H9 (cell line): ENCODE data around the gene TADA3. TPM values are rescaled to one million over a fixed set of nuclear protein-coding genes. Genes with fewer than 3 reads are reported as not detected.

Source experiments
- DNase-seq: peaks from one replicate; pipeline ENCODE4 v3.0.0-alpha.2; 2017
- H2AFZ ChIP-seq: one replicate; pipeline ENCODE4 v1.6.1; 2013; ENCODE audit warnings: mild to moderate bottlenecking, low read length, control low read depth, moderate library complexity
- H2AK5ac ChIP-seq: 2 replicates; pipeline ENCODE4 v1.6.1; 2013; ENCODE audit warnings: low read length, control low read depth, mixed read lengths; ENCODE audit not compliant: insufficient read length
- H2BK120ac ChIP-seq: one replicate; pipeline ENCODE4 v1.6.1; 2013; ENCODE audit warnings: low read depth, mild to moderate bottlenecking, low read length, control low read depth, inconsistent platforms; ENCODE audit not compliant: poor library complexity, severe bottlenecking
- H2BK12ac ChIP-seq: 2 replicates; pipeline ENCODE4 v1.6.1; 2013; ENCODE audit warnings: low read length, control low read depth, mixed read lengths, low read depth; ENCODE audit not compliant: insufficient read length
- H2BK15ac ChIP-seq: 2 replicates; pipeline ENCODE4 v1.6.1; 2013; ENCODE audit warnings: low read depth, low read length, control low read depth
- H2BK20ac ChIP-seq: one replicate; pipeline ENCODE4 v1.6.1; 2013; ENCODE audit warnings: low read depth, mild to moderate bottlenecking, low read length, control low read depth, inconsistent platforms; ENCODE audit not compliant: poor library complexity, severe bottlenecking
- H2BK5ac ChIP-seq: 2 replicates; pipeline ENCODE4 v1.6.1; 2013; ENCODE audit warnings: low read length, control low read depth, mixed read lengths; ENCODE audit not compliant: insufficient read length
- H3K14ac ChIP-seq: 2 replicates; pipeline ENCODE4 v1.6.1; 2013; ENCODE audit warnings: low read length, control low read depth; ENCODE audit not compliant: insufficient read depth
- H3K18ac ChIP-seq: 2 replicates; pipeline ENCODE4 v1.6.1; 2013; ENCODE audit warnings: low read depth, mild to moderate bottlenecking, mixed read lengths, low read length, control low read depth; ENCODE audit not compliant: insufficient read length
- H3K23ac ChIP-seq: 2 replicates; pipeline ENCODE4 v1.6.1; 2013; ENCODE audit warnings: low read length, control low read depth, mixed read lengths, low read depth; ENCODE audit not compliant: insufficient read length
- H3K23me2 ChIP-seq: 2 replicates; pipeline ENCODE4 v1.6.1; 2013; ENCODE audit warnings: low read depth, mild to moderate bottlenecking, mixed read lengths, low read length, control low read depth; ENCODE audit not compliant: insufficient read length, poor library complexity, severe bottlenecking
- H3K27ac ChIP-seq: 2 replicates; pipeline ENCODE4 v1.5.1; 2013; ENCODE audit warnings: low read length, control low read depth, mixed read lengths, low read depth; ENCODE audit not compliant: insufficient read length
- H3K27me3 ChIP-seq: 2 replicates; pipeline ENCODE4 v1.6.1; 2013; ENCODE audit warnings: low read length, control low read depth, inconsistent platforms; ENCODE audit not compliant: insufficient read depth
- H3K4ac ChIP-seq: 2 replicates; pipeline ENCODE4 v1.6.1; 2013; ENCODE audit warnings: low read depth, mild to moderate bottlenecking, control low read depth, inconsistent platforms, low read length, moderate library complexity
- H3K4me1 ChIP-seq: 2 replicates; pipeline ENCODE4 v1.6.1; 2013; ENCODE audit warnings: low read length, control low read depth, inconsistent platforms; ENCODE audit not compliant: insufficient read depth
- H3K4me2 ChIP-seq: 2 replicates; pipeline ENCODE4 v1.6.1; 2013; ENCODE audit warnings: low read length, control low read depth, mixed read lengths; ENCODE audit not compliant: insufficient read length, insufficient read depth
- H3K56ac ChIP-seq: 2 replicates; pipeline ENCODE4 v1.6.1; 2013; ENCODE audit warnings: low read depth, mild to moderate bottlenecking, mixed read lengths, low read length, control low read depth; ENCODE audit not compliant: insufficient read length
- H3K79me1 ChIP-seq: 2 replicates; pipeline ENCODE4 v1.6.1; 2013; ENCODE audit warnings: low read depth, mild to moderate bottlenecking, moderate library complexity, low read length, control low read depth, inconsistent platforms; ENCODE audit not compliant: insufficient read depth, poor library complexity, severe bottlenecking
- H3K79me2 ChIP-seq: 2 replicates; pipeline ENCODE4 v1.6.1; 2013; ENCODE audit warnings: low read length, control low read depth, inconsistent platforms; ENCODE audit not compliant: insufficient read depth
- H3K9ac ChIP-seq: 2 replicates; pipeline ENCODE4 v1.6.1; 2013; ENCODE audit warnings: low read length, control low read depth, mixed read lengths; ENCODE audit not compliant: insufficient read length; ENCODE audit errors: extremely low read depth
- H3K9me3 ChIP-seq: one replicate; pipeline ENCODE4 v1.6.1; 2013; ENCODE audit warnings: low read depth, low read length, inconsistent platforms; ENCODE audit not compliant: control insufficient read depth
- H3T11ph ChIP-seq: one replicate; pipeline ENCODE4 v1.6.1; 2013; ENCODE audit warnings: mild to moderate bottlenecking, low read length, control low read depth, inconsistent platforms
- H4K20me1 ChIP-seq: one replicate; pipeline ENCODE4 v1.6.1; 2013; ENCODE audit not compliant: control insufficient read depth, insufficient read length, insufficient read depth
- H4K5ac ChIP-seq: 2 replicates; pipeline ENCODE4 v1.6.1; 2013; ENCODE audit warnings: low read depth, mild to moderate bottlenecking, mixed read lengths, low read length, control low read depth; ENCODE audit not compliant: insufficient read length
- H4K8ac ChIP-seq: replicated peaks from 2 replicates; pipeline ENCODE4 v1.6.1; 2013; ENCODE audit warnings: low read length, control low read depth, mixed read lengths, low read depth; ENCODE audit not compliant: insufficient read length
- H4K91ac ChIP-seq: 2 replicates; pipeline ENCODE4 v1.6.1; 2013; ENCODE audit warnings: low read depth, mild to moderate bottlenecking, moderate library complexity, mixed read lengths, low read length, control low read depth; ENCODE audit not compliant: insufficient read length
- H3K27ac Mint-ChIP-seq, 3 experiments: 2 replicates in 2 of 3; 3 replicates in 1 of 3; pipeline ENCODE4 v1.8.0; 2020 to 2021; ENCODE audit warnings: mixed read lengths in 3 of 3, mild to moderate bottlenecking in 1 of 3, moderate library complexity in 1 of 3
- H3K27me3 Mint-ChIP-seq: 2 replicates; pipeline ENCODE4 v1.8.0; 2021; ENCODE audit warnings: low read depth, mild to moderate bottlenecking, moderate library complexity, mixed read lengths
- H3K36me3 Mint-ChIP-seq, 3 experiments: 2 replicates in 2 of 3; 3 replicates in 1 of 3; pipeline ENCODE4 v1.8.0; 2020 to 2021; ENCODE audit warnings: low read depth in 3 of 3, mixed read lengths in 3 of 3; ENCODE audit not compliant: insufficient read depth in 1 of 3
- H3K4me1 Mint-ChIP-seq, 2 experiments: 2 replicates each; pipeline ENCODE4 v1.8.0; 2020; ENCODE audit warnings: mixed read lengths in 2 of 2
- H3K4me3 Mint-ChIP-seq, 2 experiments: 2 replicates in 1 of 2; 3 replicates in 1 of 2; pipeline ENCODE4 v1.8.0; 2020 to 2021; ENCODE audit warnings: mild to moderate bottlenecking in 2 of 2, mixed read lengths in 2 of 2, moderate library complexity in 1 of 2
- H3K9me3 Mint-ChIP-seq, 2 experiments: 2 replicates in 1 of 2; 3 replicates in 1 of 2; pipeline ENCODE4 v1.8.0; 2020; ENCODE audit warnings: mild to moderate bottlenecking in 2 of 2, mixed read lengths in 2 of 2, moderate library complexity in 1 of 2
- CTCF ChIP-seq: fragments of 200-600 bp; sonication (generic); conservative IDR thresholded peaks from 3 replicates; pipeline ENCODE4 v1.8.0; 2021; ENCODE audit warnings: antibody characterized with exemption, mild to moderate bottlenecking
- WGBS: extraction: QIAGEN DNeasy Blood & Tissue Kit; methylation state at CpG from one replicate; pipeline ENCODE4 v1.1.7; 2013; ENCODE audit warnings: missing lambda C conversion rate, low lambda C conversion rate, mixed read lengths; ENCODE audit not compliant: insufficient read length; ENCODE audit errors: extremely low coverage; 5-methylcytosine and 5-hydroxymethylcytosine counted together
- total RNA-seq: library from RNA; stranded (reverse); gene quantifications from 2 replicates; pipeline ENCODE4 v1.2.1, GENCODE V29; 2021

TADA3 gene
- total RNA-seq, 1 experiment from 2014 or later = 49.8 TPM

DNA sequence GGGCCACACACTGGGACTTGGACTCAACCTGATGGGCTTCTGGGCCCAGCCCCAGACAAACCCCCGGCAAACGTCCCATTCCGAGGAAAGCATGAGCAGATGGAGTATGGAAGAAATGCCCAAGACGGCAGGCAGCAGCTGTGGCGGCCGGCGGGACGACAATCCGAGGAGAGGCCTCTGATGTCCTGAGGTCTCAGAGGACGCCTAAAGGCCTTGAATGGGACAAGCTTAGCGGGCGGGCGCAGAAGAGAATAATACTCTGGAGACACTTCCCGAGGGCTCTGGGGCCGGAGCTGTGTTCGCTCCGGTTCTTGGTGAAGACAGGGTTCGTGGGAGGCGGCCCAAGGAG, 43.0 kb downstream of the TADA3 start:
- H3K4me1 ChIP-seq = no peaks in the 10 kb centered on the region
- no peak for DNase-seq
- peak overlapping the region; percentile 42 for H3K9ac ChIP-seq
- Mint-ChIP-seq H3K27ac (peak overlapping the region; percentile 99 to 100 (median 99)), H3K9me3 (no peaks in the 10 kb centered on the region), H3K36me3 (peaks cover 43 to 86% (median 75%) of the 10 kb centered on the region in 3 experiments; a peak in 6 of 7 replicates), H3K27me3 (no peaks in the 10 kb centered on the region; the same call in 1 of the 2 replicates), H3K4me3 (peak overlapping the region; percentile 91 to 94), H3K4me1 (peaks cover 13% of the 10 kb centered on the region in 2 experiments)
- no peaks in the 10 kb centered on the region for H4K20me1 ChIP-seq
- no peaks in the 10 kb centered on the region for H3K79me2 ChIP-seq
- H3K27me3 ChIP-seq = no peaks in the 10 kb centered on the region
- H3K27ac ChIP-seq = no peak overlapping the region
- H2BK5ac ChIP-seq = no peak overlapping the region
- no peak overlapping the region for H2BK20ac ChIP-seq
- no peaks in the 10 kb centered on the region for H3K23me2 ChIP-seq
- H3K79me1 ChIP-seq = no peaks in the 10 kb centered on the region
- H3K4me2 ChIP-seq = peak overlapping the region; percentile 62
- no peak overlapping the region for H2AK5ac ChIP-seq
- H2BK12ac ChIP-seq = no peak overlapping the region
- no peak overlapping the region for H4K91ac ChIP-seq
- TF ChIP-seq CTCF = 0 out of 3 replicates have a peak, but pooled peaks have one; percentile 14
- H2BK15ac ChIP-seq = no peak overlapping the region
- no peak overlapping the region for H4K8ac ChIP-seq
- no CpG with 5 or more reads among the region's 19 CpGs for WGBS
- no peak overlapping the region for H3K56ac ChIP-seq
- no peak overlapping the region for H3K23ac ChIP-seq
- no peak overlapping the region for H4K5ac ChIP-seq
- H3T11ph ChIP-seq = no peak overlapping the region
- H2AFZ ChIP-seq = no peak overlapping the region
- no peak overlapping the region for H3K18ac ChIP-seq
- H3K14ac ChIP-seq = peak overlapping the region; percentile 8; the same call in 1 of the 2 replicates
- no peak overlapping the region for H2BK120ac ChIP-seq
- H3K9me3 ChIP-seq = no peaks in the 10 kb centered on the region
- no peak overlapping the region for H3K4ac ChIP-seq
